HEK293 (cell line): Measurements from ENCODE around the gene FAM83E.

Experiments
- GLI4 ChIP-seq: fragments of 450-650 bp; formaldehyde crosslinking; IDR thresholded peaks from 2 replicates; pipeline ENCODE4 v1.5.1; 2016; ENCODE audit warnings: missing biosample characterization, missing genetic modification characterization
- SP2 ChIP-seq: fragments of 450-650 bp; formaldehyde crosslinking; IDR thresholded peaks from 2 replicates; pipeline ENCODE4 v1.5.1; 2016; ENCODE audit warnings: missing biosample characterization, missing genetic modification characterization
- ZFP41 ChIP-seq: fragments of 450-650 bp; formaldehyde crosslinking; IDR thresholded peaks from 2 replicates; pipeline ENCODE4 v1.5.1; 2016; ENCODE audit warnings: missing biosample characterization, missing genetic modification characterization, borderline replicate concordance
- ZNF10 ChIP-seq: fragments of 450-650 bp; formaldehyde crosslinking; IDR thresholded peaks from 2 replicates; pipeline ENCODE4 v1.5.1; 2017; ENCODE audit warnings: missing biosample characterization, missing genetic modification characterization
- ZNF16 ChIP-seq: fragments of 450-650 bp; formaldehyde crosslinking; IDR thresholded peaks from 2 replicates; pipeline ENCODE4 v1.5.1; 2016; ENCODE audit warnings: low read depth, missing biosample characterization, missing genetic modification characterization
- ZNF335 ChIP-seq: fragments of 450-650 bp; formaldehyde crosslinking; conservative IDR thresholded peaks from 2 replicates; pipeline ENCODE4 v1.5.1; 2016; ENCODE audit warnings: missing biosample characterization, missing genetic modification characterization
- ZNF416 ChIP-seq: fragments of 450-650 bp; formaldehyde crosslinking; IDR thresholded peaks from 2 replicates; pipeline ENCODE4 v1.5.1; 2016; ENCODE audit warnings: missing biosample characterization, missing genetic modification characterization
- ZNF48 ChIP-seq: fragments of 450-650 bp; formaldehyde crosslinking; IDR thresholded peaks from 2 replicates; pipeline ENCODE4 v1.5.1; 2016; ENCODE audit warnings: missing biosample characterization, missing genetic modification characterization
- ZNF707 ChIP-seq: fragments of 450-650 bp; formaldehyde crosslinking; IDR thresholded peaks from 2 replicates; pipeline ENCODE4 v1.5.1; 2016; ENCODE audit warnings: missing biosample characterization, missing genetic modification characterization
- ZNF837 ChIP-seq: fragments of 450-650 bp; formaldehyde crosslinking; IDR thresholded peaks from 2 replicates; pipeline ENCODE4 v1.5.1; 2016; ENCODE audit warnings: missing biosample characterization, missing genetic modification characterization
- TF ChIP-seq, protein P1 (sequence below): fragments of 450-650 bp; formaldehyde crosslinking; IDR thresholded peaks from 2 replicates; pipeline ENCODE4 v1.5.1; 2016; ENCODE audit warnings: missing biosample characterization, missing genetic modification characterization
- TF ChIP-seq, protein P2 (sequence below): fragments of 450-650 bp; formaldehyde crosslinking; IDR thresholded peaks from 2 replicates; pipeline ENCODE4 v1.5.1; 2016; ENCODE audit warnings: missing biosample characterization, missing genetic modification characterization
- TF ChIP-seq, protein P3 (sequence below): IDR thresholded peaks from 2 replicates; pipeline ENCODE4 v1.6.1; 2011; ENCODE audit warnings: mild to moderate bottlenecking, low read depth, low read length, borderline replicate concordance
- TF ChIP-seq, protein P4 (sequence below): fragments of 450-650 bp; formaldehyde crosslinking; IDR thresholded peaks from 2 replicates; pipeline ENCODE4 v1.5.1; 2016; ENCODE audit warnings: missing biosample characterization, missing genetic modification characterization

GRCh38 chr19:48648134-48648533, 33.3 kb upstream of the FAM83E start:
- TF ChIP-seq ZFP41 (tag by site-specific recombination) (no peak), SP2 (tag by site-specific recombination) (no peak), ZNF707 (no peak), GLI4 (tag by site-specific recombination) (no peak), ZNF10 (tag by site-specific recombination) (no peak), ZNF335 (tag by site-specific recombination) (no peak), ZNF16 (tag by site-specific recombination) (no peak), ZNF416 (tag by site-specific recombination) (no peak), ZNF48 (tag by site-specific recombination) (no peak), ZNF837 (tag by site-specific recombination) (no peak)
- TF ChIP-seq, protein P1, sequence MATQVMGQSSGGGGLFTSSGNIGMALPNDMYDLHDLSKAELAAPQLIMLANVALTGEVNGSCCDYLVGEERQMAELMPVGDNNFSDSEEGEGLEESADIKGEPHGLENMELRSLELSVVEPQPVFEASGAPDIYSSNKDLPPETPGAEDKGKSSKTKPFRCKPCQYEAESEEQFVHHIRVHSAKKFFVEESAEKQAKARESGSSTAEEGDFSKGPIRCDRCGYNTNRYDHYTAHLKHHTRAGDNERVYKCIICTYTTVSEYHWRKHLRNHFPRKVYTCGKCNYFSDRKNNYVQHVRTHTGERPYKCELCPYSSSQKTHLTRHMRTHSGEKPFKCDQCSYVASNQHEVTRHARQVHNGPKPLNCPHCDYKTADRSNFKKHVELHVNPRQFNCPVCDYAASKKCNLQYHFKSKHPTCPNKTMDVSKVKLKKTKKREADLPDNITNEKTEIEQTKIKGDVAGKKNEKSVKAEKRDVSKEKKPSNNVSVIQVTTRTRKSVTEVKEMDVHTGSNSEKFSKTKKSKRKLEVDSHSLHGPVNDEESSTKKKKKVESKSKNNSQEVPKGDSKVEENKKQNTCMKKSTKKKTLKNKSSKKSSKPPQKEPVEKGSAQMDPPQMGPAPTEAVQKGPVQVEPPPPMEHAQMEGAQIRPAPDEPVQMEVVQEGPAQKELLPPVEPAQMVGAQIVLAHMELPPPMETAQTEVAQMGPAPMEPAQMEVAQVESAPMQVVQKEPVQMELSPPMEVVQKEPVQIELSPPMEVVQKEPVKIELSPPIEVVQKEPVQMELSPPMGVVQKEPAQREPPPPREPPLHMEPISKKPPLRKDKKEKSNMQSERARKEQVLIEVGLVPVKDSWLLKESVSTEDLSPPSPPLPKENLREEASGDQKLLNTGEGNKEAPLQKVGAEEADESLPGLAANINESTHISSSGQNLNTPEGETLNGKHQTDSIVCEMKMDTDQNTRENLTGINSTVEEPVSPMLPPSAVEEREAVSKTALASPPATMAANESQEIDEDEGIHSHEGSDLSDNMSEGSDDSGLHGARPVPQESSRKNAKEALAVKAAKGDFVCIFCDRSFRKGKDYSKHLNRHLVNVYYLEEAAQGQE (tag by site-specific recombination) = no peak
- TF ChIP-seq, protein P2, sequence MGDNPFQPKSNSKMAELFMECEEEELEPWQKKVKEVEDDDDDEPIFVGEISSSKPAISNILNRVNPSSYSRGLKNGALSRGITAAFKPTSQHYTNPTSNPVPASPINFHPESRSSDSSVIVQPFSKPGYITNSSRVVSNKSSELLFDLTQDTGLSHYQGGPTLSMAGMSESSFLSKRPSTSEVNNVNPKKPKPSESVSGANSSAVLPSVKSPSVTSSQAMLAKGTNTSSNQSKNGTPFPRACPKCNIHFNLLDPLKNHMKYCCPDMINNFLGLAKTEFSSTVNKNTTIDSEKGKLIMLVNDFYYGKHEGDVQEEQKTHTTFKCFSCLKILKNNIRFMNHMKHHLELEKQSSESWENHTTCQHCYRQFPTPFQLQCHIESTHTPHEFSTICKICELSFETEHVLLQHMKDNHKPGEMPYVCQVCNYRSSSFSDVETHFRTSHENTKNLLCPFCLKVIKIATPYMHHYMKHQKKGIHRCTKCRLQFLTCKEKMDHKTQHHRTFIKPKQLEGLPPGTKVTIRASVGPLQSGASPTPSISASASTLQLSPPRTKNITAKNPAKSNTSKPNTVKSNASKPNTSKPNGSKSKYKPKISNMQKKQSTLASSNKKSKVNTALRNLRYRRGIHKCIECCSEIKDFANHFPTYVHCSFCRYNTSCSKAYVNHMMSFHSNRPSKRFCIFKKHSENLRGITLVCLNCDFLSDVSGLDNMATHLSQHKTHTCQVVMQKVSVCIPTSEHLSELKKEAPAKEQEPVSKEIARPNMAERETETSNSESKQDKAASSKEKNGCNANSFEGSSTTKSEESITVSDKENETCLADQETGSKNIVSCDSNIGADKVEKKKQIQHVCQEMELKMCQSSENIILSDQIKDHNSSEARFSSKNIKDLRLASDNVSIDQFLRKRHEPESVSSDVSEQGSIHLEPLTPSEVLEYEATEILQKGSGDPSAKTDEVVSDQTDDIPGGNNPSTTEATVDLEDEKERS (tag by site-specific recombination) = no peak
- TF ChIP-seq, protein P3, sequence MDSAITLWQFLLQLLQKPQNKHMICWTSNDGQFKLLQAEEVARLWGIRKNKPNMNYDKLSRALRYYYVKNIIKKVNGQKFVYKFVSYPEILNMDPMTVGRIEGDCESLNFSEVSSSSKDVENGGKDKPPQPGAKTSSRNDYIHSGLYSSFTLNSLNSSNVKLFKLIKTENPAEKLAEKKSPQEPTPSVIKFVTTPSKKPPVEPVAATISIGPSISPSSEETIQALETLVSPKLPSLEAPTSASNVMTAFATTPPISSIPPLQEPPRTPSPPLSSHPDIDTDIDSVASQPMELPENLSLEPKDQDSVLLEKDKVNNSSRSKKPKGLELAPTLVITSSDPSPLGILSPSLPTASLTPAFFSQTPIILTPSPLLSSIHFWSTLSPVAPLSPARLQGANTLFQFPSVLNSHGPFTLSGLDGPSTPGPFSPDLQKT = no peak
- TF ChIP-seq, protein P4, sequence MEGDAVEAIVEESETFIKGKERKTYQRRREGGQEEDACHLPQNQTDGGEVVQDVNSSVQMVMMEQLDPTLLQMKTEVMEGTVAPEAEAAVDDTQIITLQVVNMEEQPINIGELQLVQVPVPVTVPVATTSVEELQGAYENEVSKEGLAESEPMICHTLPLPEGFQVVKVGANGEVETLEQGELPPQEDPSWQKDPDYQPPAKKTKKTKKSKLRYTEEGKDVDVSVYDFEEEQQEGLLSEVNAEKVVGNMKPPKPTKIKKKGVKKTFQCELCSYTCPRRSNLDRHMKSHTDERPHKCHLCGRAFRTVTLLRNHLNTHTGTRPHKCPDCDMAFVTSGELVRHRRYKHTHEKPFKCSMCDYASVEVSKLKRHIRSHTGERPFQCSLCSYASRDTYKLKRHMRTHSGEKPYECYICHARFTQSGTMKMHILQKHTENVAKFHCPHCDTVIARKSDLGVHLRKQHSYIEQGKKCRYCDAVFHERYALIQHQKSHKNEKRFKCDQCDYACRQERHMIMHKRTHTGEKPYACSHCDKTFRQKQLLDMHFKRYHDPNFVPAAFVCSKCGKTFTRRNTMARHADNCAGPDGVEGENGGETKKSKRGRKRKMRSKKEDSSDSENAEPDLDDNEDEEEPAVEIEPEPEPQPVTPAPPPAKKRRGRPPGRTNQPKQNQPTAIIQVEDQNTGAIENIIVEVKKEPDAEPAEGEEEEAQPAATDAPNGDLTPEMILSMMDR = no peak
